Loucy (cell line): ENCODE results near the gene ADAMTSL2.
A peak's percentile ranks its signal among the peaks of the same experiment; 100 is the strongest.

Source experiments
- H2AFZ ChIP-seq: fragments of 200-600 bp; sonication (generic); 2 replicates; pipeline ENCODE4 v1.6.0; 2016; ENCODE audit warnings: antibody characterized with exemption, mild to moderate bottlenecking, low read length, moderate library complexity
- H3F3A ChIP-seq: fragments of 200-600 bp; 2 replicates; pipeline ENCODE4 v1.6.0; 2016; ENCODE audit warnings: antibody characterized with exemption, low read depth, mild to moderate bottlenecking
- H3K27me3 ChIP-seq: fragments of 200-600 bp; sonication (generic); 2 replicates; pipeline ENCODE4 v1.6.1; 2014; ENCODE audit warnings: low read length, mild to moderate bottlenecking; ENCODE audit not compliant: insufficient read depth, poor library complexity, severe bottlenecking
- H3K36me3 ChIP-seq: fragments of 200-600 bp; sonication (generic); 2 replicates; pipeline ENCODE4 v1.6.1; 2016; ENCODE audit warnings: low read length; ENCODE audit not compliant: insufficient read depth
- H3K4me1 ChIP-seq: fragments of 200-600 bp; sonication (generic); 2 replicates; pipeline ENCODE4 v1.5.1; 2014; ENCODE audit warnings: low read length, mild to moderate bottlenecking; ENCODE audit not compliant: insufficient read depth, poor library complexity, severe bottlenecking
- H3K4me2 ChIP-seq: fragments of 200-600 bp; sonication (generic); 2 replicates; pipeline ENCODE4 v1.6.0; 2014; ENCODE audit warnings: antibody characterized with exemption, low read length, low read depth, mild to moderate bottlenecking; ENCODE audit not compliant: poor library complexity, severe bottlenecking
- H3K4me3 ChIP-seq: fragments of 200-600 bp; sonication (generic); 2 replicates; pipeline ENCODE4 v1.5.1; 2014; ENCODE audit warnings: low read length, mild to moderate bottlenecking, mixed read lengths; ENCODE audit not compliant: poor library complexity, severe bottlenecking
- H3K79me2 ChIP-seq: fragments of 200-600 bp; sonication (generic); 2 replicates; pipeline ENCODE4 v1.6.1; 2014; ENCODE audit warnings: low read length; ENCODE audit not compliant: insufficient read depth
- H3K9ac ChIP-seq: fragments of 200-600 bp; sonication (generic); 2 replicates; pipeline ENCODE4 v1.6.0; 2014; ENCODE audit warnings: mild to moderate bottlenecking, low read depth, low read length, moderate library complexity; ENCODE audit not compliant: poor library complexity, severe bottlenecking
- H3K9me2 ChIP-seq: fragments of 200-600 bp; sonication (generic); replicated peaks from 2 replicates; pipeline ENCODE4 v1.6.1; 2016; ENCODE audit warnings: low read depth, low read length, mixed read lengths
- H3K9me3 ChIP-seq: fragments of 200-600 bp; sonication (generic); 2 replicates; pipeline ENCODE4 v1.6.1; 2014; ENCODE audit warnings: mild to moderate bottlenecking, antibody characterized with exemption, low read length, low read depth; ENCODE audit not compliant: insufficient read depth
- H4K20me1 ChIP-seq: fragments of 200-600 bp; sonication (generic); 2 replicates; pipeline ENCODE4 v1.6.0; 2014; ENCODE audit warnings: antibody characterized with exemption, low read length, mild to moderate bottlenecking; ENCODE audit not compliant: insufficient read depth, poor library complexity, severe bottlenecking
- EZH2phosphoT487 ChIP-seq: fragments of 200-600 bp; IDR thresholded peaks from 2 replicates; pipeline ENCODE4 v1.6.1; 2018; ENCODE audit warnings: antibody characterized with exemption, mild to moderate bottlenecking, moderate library complexity, borderline replicate concordance
- TF ChIP-seq, protein P1 (sequence below): fragments of 200-600 bp; sonication (generic); conservative IDR thresholded peaks from 2 replicates; pipeline ENCODE4 v1.5.1; 2014; ENCODE audit warnings: mild to moderate bottlenecking, antibody characterized with exemption, low read length

ADAMTSL2 gene

DNA sequence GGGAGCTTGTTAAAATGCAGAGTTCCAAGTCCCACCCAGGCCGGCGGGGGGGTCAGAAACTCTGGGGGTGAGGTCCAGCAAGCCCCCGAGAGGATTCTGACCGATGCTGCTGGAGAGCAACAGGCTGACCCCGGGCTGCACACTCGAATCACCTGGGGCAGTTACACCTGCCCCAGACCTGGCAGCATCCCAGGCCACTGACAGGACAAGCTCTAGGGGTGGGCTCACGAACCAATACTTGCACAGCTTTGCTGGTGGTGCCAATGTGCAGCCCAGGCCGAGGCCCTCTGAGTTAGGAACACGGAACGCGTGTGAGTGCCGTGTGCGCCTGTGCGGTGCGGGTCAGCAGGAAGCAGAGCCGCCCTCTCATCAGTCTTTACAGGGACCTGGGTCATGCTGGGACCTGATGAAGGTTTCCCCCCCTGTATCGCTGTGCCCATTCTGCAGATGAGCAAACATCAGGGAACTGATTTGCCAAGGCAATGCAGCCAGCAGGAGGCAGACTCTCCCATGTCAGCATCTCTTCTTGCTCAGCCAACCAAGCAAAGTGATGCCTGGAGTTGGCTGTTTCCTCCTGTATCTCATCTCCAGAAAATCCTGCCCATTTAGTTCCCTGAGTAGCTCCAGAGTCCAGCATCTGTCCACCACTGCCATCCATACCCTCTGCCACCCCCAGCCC lies 58.4 kb downstream of the ADAMTSL2 start:
- TF ChIP-seq EZH2phosphoT487, result no peak
- TF ChIP-seq, protein P1, sequence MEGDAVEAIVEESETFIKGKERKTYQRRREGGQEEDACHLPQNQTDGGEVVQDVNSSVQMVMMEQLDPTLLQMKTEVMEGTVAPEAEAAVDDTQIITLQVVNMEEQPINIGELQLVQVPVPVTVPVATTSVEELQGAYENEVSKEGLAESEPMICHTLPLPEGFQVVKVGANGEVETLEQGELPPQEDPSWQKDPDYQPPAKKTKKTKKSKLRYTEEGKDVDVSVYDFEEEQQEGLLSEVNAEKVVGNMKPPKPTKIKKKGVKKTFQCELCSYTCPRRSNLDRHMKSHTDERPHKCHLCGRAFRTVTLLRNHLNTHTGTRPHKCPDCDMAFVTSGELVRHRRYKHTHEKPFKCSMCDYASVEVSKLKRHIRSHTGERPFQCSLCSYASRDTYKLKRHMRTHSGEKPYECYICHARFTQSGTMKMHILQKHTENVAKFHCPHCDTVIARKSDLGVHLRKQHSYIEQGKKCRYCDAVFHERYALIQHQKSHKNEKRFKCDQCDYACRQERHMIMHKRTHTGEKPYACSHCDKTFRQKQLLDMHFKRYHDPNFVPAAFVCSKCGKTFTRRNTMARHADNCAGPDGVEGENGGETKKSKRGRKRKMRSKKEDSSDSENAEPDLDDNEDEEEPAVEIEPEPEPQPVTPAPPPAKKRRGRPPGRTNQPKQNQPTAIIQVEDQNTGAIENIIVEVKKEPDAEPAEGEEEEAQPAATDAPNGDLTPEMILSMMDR, result peak; percentile 41; the same call in 1 of the 2 replicates
- H3F3A ChIP-seq, result peaks cover 4% of the 10 kb centered on the region; the same call in 1 of the 2 replicates
- peaks cover 3% of the 10 kb centered on the region for H3K4me1 ChIP-seq
- H2AFZ ChIP-seq, result no peak overlapping the region
- no peaks in the 10 kb centered on the region for H3K9me2 ChIP-seq
- H4K20me1 ChIP-seq, result no peaks in the 10 kb centered on the region
- H3K79me2 ChIP-seq, result peaks cover 5% of the 10 kb centered on the region; the same call in 1 of the 2 replicates
- H3K4me2 ChIP-seq, result no peak overlapping the region
- no peak overlapping the region for H3K9ac ChIP-seq
- no peaks in the 10 kb centered on the region for H3K36me3 ChIP-seq
- H3K9me3 ChIP-seq, result peaks cover 11% of the 10 kb centered on the region; the same call in 1 of the 2 replicates
- H3K27me3 ChIP-seq, result no peaks in the 10 kb centered on the region
- H3K4me3 ChIP-seq, result no peak overlapping the region

DNA sequence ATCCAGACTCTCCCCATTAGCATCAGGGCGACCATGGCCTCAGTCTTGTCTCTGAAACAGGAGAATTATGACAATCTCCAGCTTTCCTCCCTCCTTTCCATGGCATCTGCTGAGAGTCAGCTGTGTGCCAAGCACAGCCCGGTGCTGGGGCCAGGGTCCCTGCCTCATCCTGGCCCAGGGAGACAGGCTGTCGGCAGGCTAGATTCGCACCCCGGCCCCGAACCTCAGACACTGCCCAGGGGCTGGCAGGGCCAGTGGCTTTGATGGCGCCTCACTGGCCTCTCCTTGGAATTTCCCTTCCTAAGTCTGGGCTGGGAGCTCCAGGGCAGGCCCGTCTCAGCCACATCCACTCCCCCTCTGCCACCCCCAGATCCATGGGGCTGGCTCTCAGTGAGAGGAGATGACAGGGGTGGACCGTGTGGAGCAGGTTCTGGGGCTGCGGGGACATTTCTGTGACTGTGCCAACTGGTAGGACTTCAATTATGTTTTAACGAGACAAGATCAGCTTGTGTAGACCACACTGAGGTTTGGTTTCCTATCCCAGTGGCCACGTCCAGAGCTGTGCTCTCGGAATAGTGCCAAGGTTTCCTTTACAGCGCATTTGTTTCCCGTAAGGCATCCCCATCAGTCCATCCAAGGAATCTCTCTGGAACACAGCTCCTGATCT lies 59.2 kb downstream of the ADAMTSL2 start:
- no peaks in the 10 kb centered on the region for H3K27me3 ChIP-seq
- H2AFZ ChIP-seq, result no peak overlapping the region
- no peak overlapping the region for H3K9ac ChIP-seq
- no peaks in the 10 kb centered on the region for H4K20me1 ChIP-seq
- no peak overlapping the region for H3K4me3 ChIP-seq
- H3K4me2 ChIP-seq, result no peak overlapping the region
- TF ChIP-seq, protein P1, result no peak
- TF ChIP-seq EZH2phosphoT487, result no peak
- H3K9me2 ChIP-seq, result no peaks in the 10 kb centered on the region
- peaks cover 14% of the 10 kb centered on the region; the same call in 1 of the 2 replicates for H3K9me3 ChIP-seq
- H3K79me2 ChIP-seq, result no peaks in the 10 kb centered on the region
- no peaks in the 10 kb centered on the region for H3K36me3 ChIP-seq
- H3F3A ChIP-seq, result no peaks in the 10 kb centered on the region
- no peaks in the 10 kb centered on the region for H3K4me1 ChIP-seq

DNA sequence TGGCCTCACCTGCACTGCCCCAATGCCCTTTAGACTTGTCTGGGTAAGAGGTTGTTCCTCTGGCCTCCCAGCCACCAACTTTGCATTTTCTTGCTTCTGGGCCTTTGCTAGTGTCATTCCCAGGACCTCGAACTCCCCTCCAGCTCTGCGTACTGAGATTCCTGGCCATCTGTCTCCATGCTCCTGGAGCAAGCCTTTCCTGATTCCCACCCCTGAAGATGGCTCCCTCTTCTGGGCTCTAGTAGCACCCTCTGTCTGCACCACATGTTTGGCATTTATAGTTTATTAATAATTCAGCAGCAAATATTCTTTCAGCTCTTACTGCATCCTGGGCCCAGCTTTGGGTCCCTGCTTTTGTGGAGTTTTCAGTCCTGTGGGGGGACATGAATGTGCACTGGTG lies 59.8 kb downstream of the ADAMTSL2 start:
- no peak overlapping the region for H3K4me2 ChIP-seq
- peaks cover 14% of the 10 kb centered on the region; the same call in 1 of the 2 replicates for H3K9me3 ChIP-seq
- TF ChIP-seq, protein P1, result no peak
- no peak for TF ChIP-seq EZH2phosphoT487
- H3K4me1 ChIP-seq, result no peaks in the 10 kb centered on the region
- no peak overlapping the region for H3K4me3 ChIP-seq
- no peak overlapping the region for H2AFZ ChIP-seq
- H3F3A ChIP-seq, result no peaks in the 10 kb centered on the region
- H3K9ac ChIP-seq, result no peak overlapping the region
- H3K36me3 ChIP-seq, result no peaks in the 10 kb centered on the region
- no peaks in the 10 kb centered on the region for H4K20me1 ChIP-seq
- no peaks in the 10 kb centered on the region for H3K27me3 ChIP-seq
- no peaks in the 10 kb centered on the region for H3K9me2 ChIP-seq
- no peaks in the 10 kb centered on the region for H3K79me2 ChIP-seq
